HG02852 (cell line): ENCODE measurements around the gene POMZP3.
"Not testable (repeated sequence)": the region's sequence is repeated elsewhere in the genome, so short reads cannot be mapped to it uniquely, and the experiment has no call there.

ENCODE experiments used
- ATAC-seq: cut with Tn5 transposase; IDR thresholded peaks from one replicate; pipeline ENCODE4 v1.9.1; 2021; ENCODE audit warnings: mild to moderate bottlenecking, moderate library complexity; ENCODE audit not compliant: unreplicated experiment

The POMZP3 gene

DNA sequence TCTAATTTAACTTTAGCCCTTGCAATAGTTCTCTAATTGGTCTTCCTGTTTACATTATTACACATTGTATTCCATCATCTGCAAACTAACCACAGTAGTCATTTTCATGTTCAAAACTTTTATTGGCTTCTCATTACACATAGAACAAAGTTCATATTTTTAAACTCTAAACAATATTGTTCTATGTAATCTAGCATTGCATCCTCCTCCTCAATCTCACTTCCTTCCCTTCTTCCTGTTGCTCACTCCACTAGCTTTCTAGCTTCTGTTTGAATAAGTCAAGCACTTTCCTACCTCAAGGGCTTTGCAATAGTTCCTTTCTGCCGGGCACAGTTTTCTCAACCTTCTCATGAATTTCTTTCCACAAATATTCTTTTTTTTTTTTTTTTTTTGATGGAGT, 38.5 kb downstream of the POMZP3 start:
- not testable (repeated sequence) for ATAC-seq

- ATAC-seq: not testable (repeated sequence)
These were observed 40.3 kb downstream of the POMZP3 start for GRCh38 chr7:76586585-76587315.

- not testable (repeated sequence) for ATAC-seq
These were observed 43.3 kb downstream of the POMZP3 start for GRCh38 chr7:76583636-76584281.

DNA sequence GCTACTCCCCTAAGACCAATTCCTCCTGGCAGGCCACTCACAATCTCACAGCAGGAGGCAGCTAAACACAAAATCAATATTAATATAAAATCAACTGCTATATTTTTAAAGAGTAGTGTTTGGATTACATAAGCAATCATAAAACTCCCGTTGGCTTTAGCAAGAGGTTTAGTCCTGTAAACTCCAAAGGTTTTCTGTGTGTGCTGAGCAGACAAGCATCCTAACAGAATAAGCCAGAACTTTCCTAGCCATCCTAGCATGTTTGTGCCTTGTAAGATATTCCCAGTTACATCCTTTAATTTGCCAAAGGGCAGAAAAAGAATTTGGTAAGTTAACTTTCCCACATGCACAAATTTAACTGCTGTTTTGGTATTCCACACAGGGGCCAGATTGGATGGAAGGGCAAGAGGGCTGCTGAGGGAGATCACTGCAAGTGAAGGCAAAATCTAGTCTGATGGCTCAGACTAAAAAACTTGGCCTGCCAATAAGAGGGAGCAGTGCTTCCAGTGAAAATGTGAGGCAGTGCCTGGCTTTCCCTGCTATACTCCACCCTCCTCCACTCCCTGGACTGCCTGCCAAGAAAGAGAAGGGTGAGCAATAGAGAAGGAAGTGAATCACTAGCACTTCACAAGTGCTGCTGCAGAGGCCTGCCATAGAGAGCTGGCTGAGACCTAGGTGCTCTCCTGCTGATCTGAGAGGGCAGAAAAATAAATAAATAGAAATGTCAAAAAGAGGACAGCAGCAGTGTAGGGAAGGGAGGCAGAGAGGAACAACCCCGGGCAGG, 44.0 kb downstream of the POMZP3 start:
- ATAC-seq: not testable (repeated sequence)

GRCh38 chr7:76575919-76576655, 51.0 kb downstream of the POMZP3 start:
- ATAC-seq: not testable (repeated sequence)

- not testable (repeated sequence) for ATAC-seq
These were observed 51.6 kb downstream of the POMZP3 start for GRCh38 chr7:76575431-76575830.

- ATAC-seq: not testable (repeated sequence)
These were observed 54.8 kb downstream of the POMZP3 start for GRCh38 chr7:76572296-76572695.

DNA sequence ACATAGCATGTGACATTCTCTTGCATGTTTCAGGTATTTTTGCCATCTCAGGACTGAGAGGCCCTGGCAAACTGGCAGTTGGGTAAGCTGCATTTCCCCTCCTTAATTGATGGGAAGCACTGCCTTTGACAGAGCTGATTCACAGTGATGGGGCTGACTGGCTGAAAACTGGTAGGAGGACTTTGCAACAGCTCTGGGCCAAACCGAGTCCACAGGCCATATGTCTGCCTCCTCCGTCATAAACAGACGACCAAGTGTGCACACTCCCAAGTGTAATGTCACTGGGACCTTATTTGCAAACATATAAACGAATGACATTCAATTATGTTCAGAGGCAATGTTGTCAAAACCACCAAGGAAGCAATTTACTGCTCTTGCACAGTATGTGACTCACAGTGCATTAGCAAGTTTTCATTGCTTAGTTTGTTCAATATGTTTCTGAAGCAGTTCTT, 56.7 kb downstream of the POMZP3 start:
- ATAC-seq: not testable (repeated sequence)

- ATAC-seq: not testable (repeated sequence)
These were observed 58.3 kb downstream of the POMZP3 start for GRCh38 chr7:76568742-76569141.

DNA sequence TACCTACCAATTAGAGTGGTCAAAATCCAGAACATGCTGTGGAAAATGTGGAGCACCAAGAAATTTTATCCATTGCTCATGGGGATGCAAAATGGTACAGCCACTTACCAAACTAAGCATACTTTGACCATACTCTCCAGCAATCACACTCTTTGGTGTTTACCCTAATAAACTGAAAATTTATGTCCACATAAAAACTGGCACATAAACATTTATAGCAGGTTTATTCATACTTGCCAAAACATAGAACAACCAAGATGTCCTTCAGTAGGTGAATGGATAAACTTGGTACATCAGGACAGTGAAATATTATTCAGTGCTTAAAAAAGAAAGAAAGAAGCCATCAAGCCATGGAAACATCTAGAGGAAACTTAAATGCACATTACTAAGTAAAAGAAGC, 59.3 kb downstream of the POMZP3 start:
- ATAC-seq: not testable (repeated sequence)

GRCh38 chr7:76567311-76567710, 59.8 kb downstream of the POMZP3 start:
- ATAC-seq: not testable (repeated sequence)

- not testable (repeated sequence) for ATAC-seq
These were observed 62.1 kb downstream of the POMZP3 start for GRCh38 chr7:76565001-76565400.

DNA sequence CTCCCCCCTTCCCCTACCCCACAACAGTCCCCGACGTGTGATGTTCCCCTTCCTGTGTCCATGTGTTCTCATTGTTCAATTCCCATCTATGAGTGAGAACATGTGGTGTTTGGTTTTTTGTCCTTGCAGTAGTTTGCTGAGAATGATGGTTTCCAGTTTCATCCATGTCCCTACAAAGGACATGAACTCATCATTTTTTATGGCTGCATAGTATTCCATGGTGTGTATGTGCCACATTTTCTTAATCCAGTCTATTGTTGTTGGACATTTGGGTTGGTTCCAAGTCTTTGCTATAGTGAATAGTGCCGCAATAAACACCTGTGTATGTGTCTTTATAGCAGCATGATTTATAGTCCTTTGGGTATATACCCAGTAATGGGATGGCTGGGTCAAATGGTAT, 65.7 kb downstream of the POMZP3 start:
- ATAC-seq: not testable (repeated sequence)

DNA sequence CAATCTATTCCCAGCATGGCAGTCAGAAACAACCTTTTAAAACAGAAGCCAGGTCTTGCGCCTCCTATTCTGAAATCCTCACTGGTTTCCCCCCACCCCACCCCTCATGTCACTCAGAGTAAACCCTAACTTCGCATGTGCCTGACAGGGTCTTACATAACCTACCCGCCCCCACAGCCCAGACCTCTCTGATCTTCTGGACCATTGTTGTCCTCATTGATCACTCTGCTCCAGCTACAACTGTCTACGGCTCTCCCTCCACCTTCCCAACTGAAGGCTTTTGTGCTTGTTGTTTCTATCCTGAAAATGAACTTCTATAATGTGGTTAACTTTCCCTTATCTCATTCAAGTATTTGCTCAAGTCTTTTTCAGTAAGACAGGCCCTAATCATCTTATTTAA, 66.9 kb downstream of the POMZP3 start:
- ATAC-seq: not testable (repeated sequence)
